NCI-H128 (cell line): ENCODE results near the gene TRAF3.

Experiments used
- DNase-seq: peaks from one replicate; lab custom pipeline; 2025; ENCODE audit not compliant: unreplicated experiment; lab: John Stamatoyannopoulos, UW

TRAF3 gene

DNA sequence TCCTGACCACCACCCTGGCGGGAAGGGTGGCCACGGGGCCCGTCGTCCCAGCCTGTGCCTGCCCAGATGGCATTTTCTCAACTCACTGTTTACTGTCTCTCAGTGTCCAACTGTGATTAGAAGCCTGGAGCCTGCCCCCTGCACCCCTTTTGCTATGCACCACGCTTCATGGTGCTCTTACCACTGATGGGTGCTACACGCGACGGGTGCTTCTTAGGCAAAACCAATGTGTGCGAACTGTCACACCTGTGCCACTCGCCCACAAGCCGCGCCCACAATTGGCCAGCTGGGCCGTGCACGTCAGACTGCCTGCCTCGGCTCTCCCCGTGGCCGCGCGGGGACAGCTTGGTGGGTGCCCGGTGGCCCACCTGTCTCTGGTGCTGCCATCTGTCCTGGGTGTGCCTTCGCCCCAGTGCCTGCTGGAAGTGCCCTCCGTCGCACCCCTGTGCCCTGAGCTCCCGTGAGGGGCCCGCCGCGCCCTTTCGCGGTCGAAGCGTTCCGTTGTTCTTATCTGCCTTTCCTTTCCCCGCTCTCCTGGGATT, 130.1 kb downstream of the TRAF3 start:
- DNase-seq, result no peak

- no peak for DNase-seq
Observed at GRCh38 chr14:102907980-102908730, 130.9 kb downstream of the TRAF3 start.

DNA sequence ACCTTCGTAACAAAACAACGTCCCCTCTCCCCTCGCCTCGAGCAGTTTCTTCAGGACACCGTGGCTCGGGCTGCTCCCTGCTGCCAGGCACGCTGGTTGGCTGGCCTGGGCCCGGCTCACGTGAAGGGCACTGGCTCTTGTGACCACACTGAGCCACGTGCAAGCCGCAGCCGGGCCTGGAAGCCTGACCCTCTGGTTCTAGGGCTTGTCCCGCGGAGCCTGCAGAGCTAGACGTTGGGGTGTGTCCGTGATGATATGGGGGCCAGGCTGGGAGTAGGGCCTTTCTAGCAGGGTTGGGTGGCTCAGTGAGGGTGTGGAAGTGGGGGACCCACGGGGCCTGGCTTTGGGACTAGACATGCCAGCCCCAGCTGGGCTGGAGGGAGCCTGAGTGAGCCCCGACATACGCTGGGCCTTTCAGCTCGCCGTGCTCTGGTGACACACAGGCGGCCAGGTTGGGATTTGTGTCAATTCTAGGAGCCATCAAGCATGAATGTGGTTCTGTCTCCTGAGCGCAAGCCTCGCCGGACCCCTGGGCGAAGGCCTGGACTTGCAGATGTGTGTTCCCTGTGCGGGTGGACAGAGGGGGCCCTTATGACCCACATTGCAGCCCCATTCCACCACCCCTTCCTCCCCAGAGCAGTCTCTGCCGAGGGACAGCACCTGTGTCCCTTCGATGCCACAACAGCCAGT, 131.7 kb downstream of the TRAF3 start:
- no peak for DNase-seq

DNA sequence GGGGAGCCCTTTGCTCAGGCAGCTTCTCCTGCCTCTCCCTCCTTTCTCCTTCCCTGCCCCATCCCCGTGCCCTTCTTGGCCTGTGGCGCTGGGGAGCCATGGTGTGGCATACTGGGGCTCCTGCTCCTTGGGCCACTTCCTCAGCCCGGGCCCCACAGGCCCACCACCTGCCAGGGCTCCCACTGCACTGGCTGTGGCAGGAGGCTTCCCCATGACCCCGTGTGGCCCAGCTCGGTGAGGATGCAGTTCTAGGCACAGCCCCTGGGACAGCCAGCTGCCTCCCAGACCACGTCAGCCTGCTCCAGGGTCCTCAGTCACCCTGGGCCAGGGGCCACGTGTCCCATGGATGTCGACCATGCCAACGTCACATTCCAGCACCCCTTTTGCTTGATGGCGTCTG, 132.2 kb downstream of the TRAF3 start:
- no peak for DNase-seq

GRCh38 chr14:102909911-102910310, 132.7 kb downstream of the TRAF3 start:
- no peak for DNase-seq

GRCh38 chr14:102910442-102910841, 133.2 kb downstream of the TRAF3 start:
- DNase-seq, result no peak

DNA sequence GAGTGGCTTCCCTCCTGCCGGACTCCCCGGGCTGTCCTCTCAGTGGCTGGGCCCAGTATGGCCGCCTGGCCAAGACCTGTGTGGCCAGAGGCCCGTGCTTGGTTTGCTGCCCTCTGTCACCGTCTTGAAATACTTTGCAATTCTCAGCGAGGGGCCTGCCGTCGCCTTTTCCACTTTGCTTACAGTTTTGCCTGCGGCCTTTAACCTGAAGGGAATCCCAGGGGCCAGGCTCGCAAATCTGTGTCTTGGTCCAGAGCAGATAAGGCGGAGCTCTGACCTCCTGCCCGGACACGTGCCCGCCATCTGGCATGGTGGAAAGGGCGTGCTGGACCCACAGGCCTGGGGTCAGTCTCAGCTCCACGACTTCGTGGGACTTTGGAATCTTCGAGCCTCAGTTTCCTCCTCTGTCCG, 134.3 kb downstream of the TRAF3 start:
- no peak for DNase-seq

GRCh38 chr14:102911991-102912761, 134.9 kb downstream of the TRAF3 start:
- no peak for DNase-seq

GRCh38 chr14:102913341-102914211, 136.3 kb downstream of the TRAF3 start:
- DNase-seq, result no peak

GRCh38 chr14:102914474-102915291, 137.4 kb downstream of the TRAF3 start:
- no peak for DNase-seq

- no peak for DNase-seq
Observed at GRCh38 chr14:102915292-102916110, 138.3 kb downstream of the TRAF3 start.

DNA sequence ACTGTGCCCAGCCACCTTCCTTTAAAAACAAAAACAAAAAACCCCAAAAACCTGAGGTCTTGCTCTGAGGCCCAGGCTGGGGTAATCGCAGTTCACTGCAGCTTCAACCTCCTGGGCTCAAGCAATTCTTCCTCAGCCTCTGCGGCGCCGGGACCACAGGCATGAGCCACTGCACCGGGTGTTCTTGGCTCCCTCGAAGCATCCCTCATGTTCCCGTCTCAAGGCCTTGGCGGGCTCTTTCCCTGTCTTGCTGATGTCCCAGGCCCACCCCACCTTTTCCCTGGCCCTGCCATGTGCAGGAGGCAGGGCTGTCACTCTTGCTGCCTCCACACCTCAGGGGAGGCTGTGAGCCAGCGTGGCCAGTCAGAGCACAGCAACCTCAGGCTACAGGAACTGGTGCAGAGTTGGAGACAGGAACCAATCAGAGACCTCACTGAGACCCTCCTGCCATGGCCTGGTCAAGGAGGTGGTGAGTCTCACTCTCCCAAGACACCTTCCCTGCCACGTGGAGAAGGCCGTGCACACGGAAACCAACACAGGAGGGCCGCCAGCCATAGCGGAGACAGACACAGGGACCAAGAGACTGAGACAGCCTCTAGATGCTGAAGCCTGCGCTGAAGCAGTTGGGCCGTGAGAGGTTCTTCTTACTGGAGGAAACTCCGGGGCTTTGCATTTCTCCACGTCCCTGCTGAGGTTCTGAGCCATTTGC, 139.3 kb downstream of the TRAF3 start:
- no peak for DNase-seq

DNA sequence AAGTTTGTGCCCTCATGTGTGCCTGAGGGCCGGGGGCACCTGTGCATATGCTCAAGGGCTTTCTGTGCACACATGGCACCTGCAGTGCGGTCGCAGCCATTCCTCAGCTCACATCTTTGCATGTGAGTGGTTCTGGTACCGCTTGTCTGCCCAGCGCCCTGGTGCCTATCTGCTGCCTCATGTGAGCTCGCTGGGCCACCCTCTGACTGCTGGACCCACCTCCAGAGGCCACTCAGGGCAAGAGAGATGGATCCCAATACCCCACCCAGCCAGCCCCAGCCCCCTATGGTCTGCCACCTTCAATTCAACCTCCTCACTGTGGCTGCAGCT, 139.8 kb downstream of the TRAF3 start:
- no peak for DNase-seq

- no peak for DNase-seq
Observed at GRCh38 chr14:102917469-102918211, 140.4 kb downstream of the TRAF3 start.

- no peak for DNase-seq
Observed at GRCh38 chr14:102918438-102918837, 141.2 kb downstream of the TRAF3 start.

GRCh38 chr14:102920273-102920997, 143.2 kb downstream of the TRAF3 start:
- DNase-seq, result no peak

DNA sequence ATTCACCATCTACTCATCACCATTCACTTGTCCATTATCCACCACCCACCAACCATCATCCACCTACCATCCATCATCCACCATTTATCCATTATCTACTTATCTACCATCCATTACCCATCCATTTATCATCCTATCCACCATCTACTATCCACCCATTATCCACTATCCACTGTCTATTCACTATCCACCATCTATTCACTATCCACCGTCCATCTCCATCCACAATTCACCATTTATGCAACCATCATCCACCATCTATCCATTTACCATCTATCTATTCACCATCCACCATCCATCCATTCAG, 143.7 kb downstream of the TRAF3 start:
- no peak for DNase-seq
